ENCODE measurements around the gene GNG4.
"Not testable (repeated sequence)": the region's sequence is repeated elsewhere in the genome, so short reads cannot be mapped to it uniquely, and the experiment has no call there.

The GNG4 gene

DNA sequence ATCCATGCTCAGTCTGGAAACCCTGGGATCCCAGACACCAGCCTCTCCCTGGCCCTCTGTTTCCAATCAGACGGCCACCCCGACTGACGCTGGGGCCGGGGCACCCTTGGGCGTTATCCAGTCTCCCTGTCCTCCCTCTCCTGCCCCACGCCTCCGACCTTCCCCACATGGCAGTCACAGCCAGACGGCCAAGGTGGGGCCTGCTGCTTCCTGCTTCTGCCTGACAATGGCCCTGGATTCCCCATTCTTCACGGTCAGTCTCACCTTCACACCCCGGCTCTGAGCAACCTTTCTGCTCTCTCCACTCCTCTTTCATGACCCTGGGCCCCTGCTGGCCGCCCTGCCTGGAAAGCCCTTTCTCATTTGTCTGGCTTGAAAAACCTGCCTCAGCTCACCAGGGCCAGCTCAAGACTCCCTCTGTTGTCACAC, 6.6 kb downstream of the GNG4 start:
- Mint-ChIP-seq H3K27ac (no peak overlapping the region), H3K36me3 (no peaks in the 10 kb centered on the region), H3K4me1 (peaks cover 46% of the 10 kb centered on the region), H3K4me3 (no peak overlapping the region), H3K27me3 (peaks cover 72% of the 10 kb centered on the region), H3K9me3 (no peaks in the 10 kb centered on the region)
- CTCF ChIA-PET, result interaction anchor here (1.1 to 1.4 kb wide), 2 partner anchors 9 to 329 kb away, joined by 3 read pairs; no protein-coding TSS in a partner anchor
- DNase-seq, result no peak

GRCh38 chr1:235642011-235642942, 7.3 kb downstream of the GNG4 start:
- H3K27ac Mint-ChIP-seq, result peak overlapping the region; percentile 92
- no peaks in the 10 kb centered on the region for H3K9me3 Mint-ChIP-seq
- H3K27me3 Mint-ChIP-seq, result peaks cover 72% of the 10 kb centered on the region
- peaks cover 43% of the 10 kb centered on the region for H3K4me1 Mint-ChIP-seq
- peak overlapping the region; percentile 62 for H3K4me3 Mint-ChIP-seq
- CTCF ChIA-PET, result interaction anchor here (0.5 to 1.6 kb wide), 5 partner anchors 9 to 329 kb away, joined by 3 read pairs; no protein-coding TSS in a partner anchor
- peak; percentile 83 for DNase-seq
- no peaks in the 10 kb centered on the region for H3K36me3 Mint-ChIP-seq

GRCh38 chr1:235640580-235640979, 9.0 kb downstream of the GNG4 start:
- Mint-ChIP-seq H3K4me3 (no peak overlapping the region), H3K27me3 (peaks cover 69% of the 10 kb centered on the region), H3K9me3 (no peaks in the 10 kb centered on the region), H3K4me1 (peaks cover 34% of the 10 kb centered on the region), H3K36me3 (no peaks in the 10 kb centered on the region), H3K27ac (no peak overlapping the region)
- CTCF ChIA-PET, result interaction anchor here (1.6 kb wide), 1 partner anchor 41 kb away, joined by 3 read pairs; no protein-coding TSS in a partner anchor
- DNase-seq, result no peak

- H3K27me3 Mint-ChIP-seq, result peaks cover 61% of the 10 kb centered on the region
- no peaks in the 10 kb centered on the region for H3K9me3 Mint-ChIP-seq
- no peak overlapping the region for H3K27ac Mint-ChIP-seq
- H3K4me3 Mint-ChIP-seq, result no peak overlapping the region
- DNase-seq, result no peak
- H3K36me3 Mint-ChIP-seq, result no peaks in the 10 kb centered on the region
- CTCF ChIA-PET, result no interaction called here
- H3K4me1 Mint-ChIP-seq, result peaks cover 34% of the 10 kb centered on the region
These were observed 10.1 kb downstream of the GNG4 start for GRCh38 chr1:235639226-235640205.

DNA sequence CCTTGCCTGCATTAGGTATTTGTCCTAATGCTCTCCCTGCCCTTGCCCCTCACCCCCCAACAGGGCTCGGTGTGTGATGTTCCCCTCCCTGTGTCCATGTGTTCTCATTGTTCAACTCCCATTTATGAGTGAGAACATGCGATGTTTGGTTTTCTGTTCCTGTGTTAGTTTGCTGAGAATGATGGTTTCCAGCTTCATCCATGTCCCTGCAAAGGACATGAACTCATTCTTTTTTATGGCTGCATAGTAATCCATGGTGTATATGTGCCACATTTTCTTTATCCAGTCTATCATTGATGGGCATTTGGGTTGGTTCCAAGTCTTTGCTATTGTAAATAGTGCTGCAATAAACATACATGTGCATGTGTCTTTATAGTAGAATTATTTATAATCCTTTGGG, 11.0 kb downstream of the GNG4 start:
- Mint-ChIP-seq H3K27me3 (peaks cover 61% of the 10 kb centered on the region), H3K4me1 (peaks cover 34% of the 10 kb centered on the region)
- H3K36me3 Mint-ChIP-seq, H3K4me3 Mint-ChIP-seq, H3K27ac Mint-ChIP-seq, H3K9me3 Mint-ChIP-seq, CTCF ChIA-PET, DNase-seq: not testable (repeated sequence)

- Mint-ChIP-seq H3K4me3 (no peak overlapping the region), H3K27ac (no peak overlapping the region), H3K27me3 (peaks cover 65% of the 10 kb centered on the region), H3K36me3 (no peaks in the 10 kb centered on the region), H3K9me3 (no peaks in the 10 kb centered on the region), H3K4me1 (peaks cover 30% of the 10 kb centered on the region)
- DNase-seq, result no peak
- CTCF ChIA-PET, result no interaction called here
These were observed 11.6 kb downstream of the GNG4 start for GRCh38 chr1:235637756-235638534.

DNA sequence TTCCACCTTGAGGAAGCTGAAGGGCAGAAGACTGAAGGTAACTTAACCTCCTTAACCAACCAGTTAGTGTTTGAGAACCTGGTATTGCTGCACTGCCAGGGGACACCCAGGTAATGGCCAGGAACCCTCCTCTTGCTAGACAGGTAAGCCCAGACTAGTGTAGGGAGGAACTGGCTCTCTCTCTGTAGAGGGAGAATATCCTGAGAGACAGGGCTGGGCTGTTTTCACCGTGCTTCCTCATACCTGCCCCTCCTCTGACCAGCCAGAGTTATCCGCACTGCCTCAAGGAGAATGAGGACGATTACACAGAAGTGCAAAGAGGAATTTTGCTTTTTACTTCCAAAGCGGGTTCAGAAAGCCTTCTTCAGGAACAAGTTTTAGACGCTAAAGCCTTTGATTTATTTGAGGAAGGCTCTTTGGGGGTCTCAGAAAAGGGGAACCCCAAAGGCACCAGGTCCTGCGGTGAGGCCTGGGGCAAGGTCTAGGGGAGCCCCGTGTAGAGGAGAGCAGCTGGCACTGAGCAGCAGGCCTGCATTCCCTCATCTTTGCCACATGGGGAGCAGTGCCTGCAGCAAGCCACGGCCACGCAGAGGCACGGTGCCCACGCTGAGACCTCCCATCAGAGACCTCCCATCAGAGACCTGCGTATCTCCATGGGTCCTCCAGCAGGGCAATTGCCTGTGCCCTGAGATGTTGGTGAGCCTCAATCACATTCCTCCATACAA, 13.5 kb downstream of the GNG4 start:
- Mint-ChIP-seq H3K36me3 (no peaks in the 10 kb centered on the region), H3K9me3 (no peaks in the 10 kb centered on the region), H3K27me3 (peaks cover 67% of the 10 kb centered on the region), H3K27ac (no peak overlapping the region), H3K4me3 (no peak overlapping the region), H3K4me1 (peaks cover 24% of the 10 kb centered on the region)
- CTCF ChIA-PET, result interaction anchor here (0.5 kb wide), 1 partner anchor 133 kb away, joined by 3 read pairs; no protein-coding TSS in a partner anchor
- DNase-seq, result no peak

GRCh38 chr1:235632506-235633401, 16.8 kb downstream of the GNG4 start:
- no peak for DNase-seq
- no peak overlapping the region for H3K27ac Mint-ChIP-seq
- H3K4me3 Mint-ChIP-seq, result no peak overlapping the region
- no peaks in the 10 kb centered on the region for H3K36me3 Mint-ChIP-seq
- H3K27me3 Mint-ChIP-seq, result peaks cover 62% of the 10 kb centered on the region
- H3K9me3 Mint-ChIP-seq, result no peaks in the 10 kb centered on the region
- CTCF ChIA-PET, result no interaction called here
- H3K4me1 Mint-ChIP-seq, result peaks cover 12% of the 10 kb centered on the region

DNA sequence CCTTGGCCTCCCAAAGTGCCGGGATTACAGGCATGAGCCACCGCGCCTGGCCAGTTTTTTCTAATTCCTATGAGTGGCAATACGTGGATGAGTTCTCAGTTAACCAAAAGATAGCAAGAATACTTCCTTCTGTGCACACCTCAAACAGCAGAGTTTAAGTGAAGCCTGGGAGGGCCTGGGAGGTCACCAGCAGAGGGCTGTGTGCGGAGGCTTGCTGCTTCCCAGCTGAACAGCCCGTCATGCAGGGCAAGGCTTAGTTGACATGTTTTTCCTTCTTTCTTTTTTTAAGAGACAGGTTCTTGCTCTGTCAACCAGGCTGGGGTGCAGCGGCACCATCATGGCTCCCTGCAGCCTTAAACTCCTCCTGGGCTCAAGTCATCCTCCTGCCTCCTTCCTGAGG, 17.8 kb downstream of the GNG4 start:
- no peaks in the 10 kb centered on the region for H3K9me3 Mint-ChIP-seq
- H3K4me3 Mint-ChIP-seq, result no peak overlapping the region
- DNase-seq, result no peak
- CTCF ChIA-PET, result no interaction called here
- H3K27me3 Mint-ChIP-seq, result peaks cover 59% of the 10 kb centered on the region
- peaks cover 12% of the 10 kb centered on the region for H3K4me1 Mint-ChIP-seq
- no peak overlapping the region for H3K27ac Mint-ChIP-seq
- H3K36me3 Mint-ChIP-seq, result no peaks in the 10 kb centered on the region

DNA sequence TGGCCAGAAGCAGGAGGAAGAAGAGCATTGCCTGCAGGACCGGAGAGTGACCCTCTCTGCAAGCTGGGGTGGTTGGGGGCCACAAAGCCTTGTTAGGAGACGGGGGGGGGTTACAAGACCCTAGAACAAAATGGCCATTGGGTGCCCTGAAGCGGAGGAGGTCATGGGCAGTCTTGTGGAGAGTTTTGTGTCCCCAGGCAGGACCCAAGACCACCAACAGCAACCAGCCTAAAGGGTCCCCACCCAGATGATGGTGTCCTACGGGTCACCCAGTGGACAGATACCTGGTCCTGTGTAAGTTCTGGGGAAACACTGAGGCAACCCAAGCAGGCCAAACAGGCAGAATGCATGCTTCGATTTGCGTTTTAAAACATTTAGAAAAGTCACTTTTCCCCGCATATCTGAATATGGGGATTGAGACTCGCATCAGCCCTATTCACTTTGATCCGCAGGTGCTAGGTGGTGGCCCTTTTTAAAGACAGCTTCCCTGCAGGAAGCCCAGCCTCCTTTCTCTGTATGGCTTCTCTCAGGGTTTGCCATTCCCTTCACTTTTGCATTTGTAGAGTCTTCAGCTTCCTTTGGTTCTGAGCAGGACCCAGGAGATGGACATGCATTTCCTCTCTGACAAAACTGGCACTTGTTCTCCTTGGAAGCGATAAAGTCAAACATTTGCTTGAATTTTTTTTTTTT, 21.1 kb downstream of the GNG4 start:
- no peak overlapping the region for H3K27ac Mint-ChIP-seq
- no peaks in the 10 kb centered on the region for H3K36me3 Mint-ChIP-seq
- peaks cover 62% of the 10 kb centered on the region for H3K27me3 Mint-ChIP-seq
- no peaks in the 10 kb centered on the region for H3K9me3 Mint-ChIP-seq
- peaks cover 23% of the 10 kb centered on the region for H3K4me1 Mint-ChIP-seq
- DNase-seq, result no peak
- H3K4me3 Mint-ChIP-seq, result no peak overlapping the region
- CTCF ChIA-PET, result interaction anchor here (0.6 kb wide), 1 partner anchor 1141 kb away, joined by 3 read pairs; no protein-coding TSS in a partner anchor

- H3K9me3 Mint-ChIP-seq, result no peaks in the 10 kb centered on the region
- no peak for DNase-seq
- no peak overlapping the region for H3K27ac Mint-ChIP-seq
- H3K4me1 Mint-ChIP-seq, result peaks cover 12% of the 10 kb centered on the region
- no peaks in the 10 kb centered on the region for H3K36me3 Mint-ChIP-seq
- CTCF ChIA-PET, result interaction anchor here (1.1 kb wide), 1 partner anchor 16 kb away, joined by 3 read pairs; no protein-coding TSS in a partner anchor
- H3K27me3 Mint-ChIP-seq, result peaks cover 60% of the 10 kb centered on the region
- no peak overlapping the region for H3K4me3 Mint-ChIP-seq
These were observed 23.8 kb downstream of the GNG4 start for GRCh38 chr1:235625831-235626230.

GRCh38 chr1:235625340-235625739, 24.2 kb downstream of the GNG4 start:
- no peak overlapping the region for H3K27ac Mint-ChIP-seq
- peaks cover 58% of the 10 kb centered on the region for H3K27me3 Mint-ChIP-seq
- H3K4me1 Mint-ChIP-seq, result peaks cover 12% of the 10 kb centered on the region
- no peak overlapping the region for H3K4me3 Mint-ChIP-seq
- DNase-seq, result no peak
- no peaks in the 10 kb centered on the region for H3K36me3 Mint-ChIP-seq
- no peaks in the 10 kb centered on the region for H3K9me3 Mint-ChIP-seq
- CTCF ChIA-PET, result interaction anchor here (1.1 kb wide), 1 partner anchor 16 kb away, joined by 3 read pairs; no protein-coding TSS in a partner anchor
